ENCODE data around the gene CCND1.

DNA sequence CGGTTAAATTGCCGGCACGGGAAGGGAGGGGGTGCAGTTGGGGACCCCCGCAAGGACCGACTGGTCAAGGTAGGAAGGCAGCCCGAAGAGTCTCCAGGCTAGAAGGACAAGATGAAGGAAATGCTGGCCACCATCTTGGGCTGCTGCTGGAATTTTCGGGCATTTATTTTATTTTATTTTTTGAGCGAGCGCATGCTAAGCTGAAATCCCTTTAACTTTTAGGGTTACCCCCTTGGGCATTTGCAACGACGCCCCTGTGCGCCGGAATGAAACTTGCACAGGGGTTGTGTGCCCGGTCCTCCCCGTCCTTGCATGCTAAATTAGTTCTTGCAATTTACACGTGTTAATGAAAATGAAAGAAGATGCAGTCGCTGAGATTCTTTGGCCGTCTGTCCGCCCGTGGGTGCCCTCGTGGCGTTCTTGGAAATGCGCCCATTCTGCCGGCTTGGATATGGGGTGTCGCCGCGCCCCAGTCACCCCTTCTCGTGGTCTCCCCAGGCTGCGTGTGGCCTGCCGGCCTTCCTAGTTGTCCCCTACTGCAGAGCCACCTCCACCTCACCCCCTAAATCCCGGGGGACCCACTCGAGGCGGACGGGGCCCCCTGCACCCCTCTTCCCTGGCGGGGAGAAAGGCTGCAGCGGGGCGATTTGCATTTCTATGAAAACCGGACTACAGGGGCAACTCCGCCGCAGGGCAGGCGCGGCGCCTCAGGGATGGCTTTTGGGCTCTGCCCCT, 529 bp upstream of the CCND1 start:
- TF ChIP-seq YY1 (IDR thresholded peaks at IDR 0.05; ENCODE audit: insufficient read depth, insufficient read length), result no peak
- TF ChIP-seq ZNF274 (IDR thresholded peaks at IDR 0.05; ENCODE audit: low read depth, low read length), result no peak
